SU-DHL-6 (cell line): ENCODE data around the gene MASP2.
"Not testable (repeated sequence)": the region's sequence is repeated elsewhere in the genome, so short reads cannot be mapped to it uniquely, and the experiment has no call there.

ENCODE experiments used
- H2AFZ ChIP-seq: fragments of 200-600 bp; sonication (generic); 2 replicates; pipeline ENCODE4 v1.6.1; 2014; ENCODE audit warnings: low read depth, mild to moderate bottlenecking, moderate library complexity, mixed read lengths, antibody characterized with exemption, low read length; ENCODE audit not compliant: severe bottlenecking
- H3F3A ChIP-seq: fragments of 200-600 bp; shearing (Covaris generic); 2 replicates; pipeline ENCODE4 v1.6.0; 2016; ENCODE audit warnings: antibody characterized with exemption, mild to moderate bottlenecking; ENCODE audit not compliant: insufficient read depth
- H3K27ac ChIP-seq: fragments of 200-600 bp; sonication (generic); 2 replicates; pipeline ENCODE4 v1.5.1; 2016; ENCODE audit warnings: low read depth, mild to moderate bottlenecking, low read length, moderate library complexity, mixed read lengths
- H3K27me3 ChIP-seq: fragments of 200-600 bp; sonication (generic), shearing (Covaris generic); 2 replicates; pipeline ENCODE4 v1.6.0; 2014; ENCODE audit warnings: mild to moderate bottlenecking, low read length
- H3K36me3 ChIP-seq: fragments of 200-600 bp; sonication (generic); 2 replicates; pipeline ENCODE4 v1.6.1; 2014; ENCODE audit warnings: mild to moderate bottlenecking, low read length, mixed read lengths
- H3K4me2 ChIP-seq: fragments of 300-600, 200-600 bp; shearing (Covaris generic), sonication (generic); 2 replicates; pipeline ENCODE4 v1.6.0; 2014; ENCODE audit warnings: low read length, low read depth, mild to moderate bottlenecking; ENCODE audit not compliant: poor library complexity, severe bottlenecking
- H3K4me3 ChIP-seq: fragments of 200-600 bp; sonication (generic); 2 replicates; pipeline ENCODE4 v1.5.1; 2014; ENCODE audit warnings: antibody characterized with exemption, low read length, mild to moderate bottlenecking, mixed read lengths; ENCODE audit not compliant: insufficient read depth, poor library complexity, severe bottlenecking
- H3K79me2 ChIP-seq: fragments of 200-600 bp; sonication (generic); 2 replicates; pipeline ENCODE4 v1.6.1; 2014; ENCODE audit warnings: mild to moderate bottlenecking, low read length, moderate library complexity; ENCODE audit not compliant: insufficient read depth
- H3K9ac ChIP-seq: fragments of 200-600 bp; sonication (generic); 2 replicates; pipeline ENCODE4 v1.7.0; 2014; ENCODE audit warnings: mild to moderate bottlenecking, low read length
- H3K9me2 ChIP-seq: fragments of 200-600 bp; sonication (generic); replicated peaks from 2 replicates; pipeline ENCODE4 v1.6.1; 2014; ENCODE audit warnings: low read length; ENCODE audit not compliant: insufficient read depth
- H3K9me3 ChIP-seq: fragments of 200-600 bp; sonication (generic); 2 replicates; pipeline ENCODE4 v1.6.1; 2014; ENCODE audit warnings: low read length, mixed read lengths; ENCODE audit not compliant: insufficient read depth
- H4K20me1 ChIP-seq: fragments of 200-600 bp; sonication (generic); 2 replicates; pipeline ENCODE4 v1.6.1; 2014; ENCODE audit warnings: low read depth, mild to moderate bottlenecking, antibody characterized with exemption, low read length, moderate library complexity, mixed read lengths
- EZH2phosphoT487 ChIP-seq: fragments of 200-600 bp; sonication (generic), shearing (Covaris generic); conservative IDR thresholded peaks from 2 replicates; pipeline ENCODE4 v1.6.1; 2018; ENCODE audit warnings: mild to moderate bottlenecking, antibody characterized with exemption, low read length, moderate library complexity, mixed read lengths
- TF ChIP-seq, protein P1 (sequence below): fragments of 200-600 bp; sonication (generic); IDR thresholded peaks from one replicate; pipeline ENCODE4 v1.5.1; 2017; ENCODE audit warnings: antibody characterized with exemption, mild to moderate bottlenecking, low read length, moderate library complexity; ENCODE audit not compliant: insufficient read depth, poor library complexity, severe bottlenecking

MASP2 gene

GRCh38 chr1:11023201-11023600 is 23.8 kb downstream of the MASP2 start:
- Histone ChIP-seq H3K27me3 (no peaks in the 10 kb centered on the region), H3K9me3 (no peaks in the 10 kb centered on the region), H3K4me3 (no peak overlapping the region), H2AFZ (no peak overlapping the region), H3K36me3 (peaks cover 58% of the 10 kb centered on the region), H3K4me2 (no peak overlapping the region), H3K9ac (no peak overlapping the region), H3F3A (peaks cover 22% of the 10 kb centered on the region), H3K9me2 (no peaks in the 10 kb centered on the region), H3K79me2 (peaks cover 8% of the 10 kb centered on the region; the same call in 1 of the 2 replicates), H4K20me1 (peaks cover 16% of the 10 kb centered on the region), H3K27ac (no peak overlapping the region)
- TF ChIP-seq, protein P1, sequence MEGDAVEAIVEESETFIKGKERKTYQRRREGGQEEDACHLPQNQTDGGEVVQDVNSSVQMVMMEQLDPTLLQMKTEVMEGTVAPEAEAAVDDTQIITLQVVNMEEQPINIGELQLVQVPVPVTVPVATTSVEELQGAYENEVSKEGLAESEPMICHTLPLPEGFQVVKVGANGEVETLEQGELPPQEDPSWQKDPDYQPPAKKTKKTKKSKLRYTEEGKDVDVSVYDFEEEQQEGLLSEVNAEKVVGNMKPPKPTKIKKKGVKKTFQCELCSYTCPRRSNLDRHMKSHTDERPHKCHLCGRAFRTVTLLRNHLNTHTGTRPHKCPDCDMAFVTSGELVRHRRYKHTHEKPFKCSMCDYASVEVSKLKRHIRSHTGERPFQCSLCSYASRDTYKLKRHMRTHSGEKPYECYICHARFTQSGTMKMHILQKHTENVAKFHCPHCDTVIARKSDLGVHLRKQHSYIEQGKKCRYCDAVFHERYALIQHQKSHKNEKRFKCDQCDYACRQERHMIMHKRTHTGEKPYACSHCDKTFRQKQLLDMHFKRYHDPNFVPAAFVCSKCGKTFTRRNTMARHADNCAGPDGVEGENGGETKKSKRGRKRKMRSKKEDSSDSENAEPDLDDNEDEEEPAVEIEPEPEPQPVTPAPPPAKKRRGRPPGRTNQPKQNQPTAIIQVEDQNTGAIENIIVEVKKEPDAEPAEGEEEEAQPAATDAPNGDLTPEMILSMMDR, result no peak

- Histone ChIP-seq H2AFZ (no peak overlapping the region), H3K27me3 (no peaks in the 10 kb centered on the region), H3K9ac (no peak overlapping the region), H4K20me1 (peaks cover 12% of the 10 kb centered on the region), H3K27ac (no peak overlapping the region), H3K4me2 (no peak overlapping the region), H3K36me3 (peaks cover 55% of the 10 kb centered on the region), H3K9me3 (no peaks in the 10 kb centered on the region), H3F3A (peaks cover 10% of the 10 kb centered on the region; the same call in 1 of the 2 replicates), H3K79me2 (peaks cover 21% of the 10 kb centered on the region), H3K4me3 (no peak overlapping the region), H3K9me2 (no peaks in the 10 kb centered on the region)
- no peak for TF ChIP-seq EZH2phosphoT487
- TF ChIP-seq, protein P1, result no peak
Observed at GRCh38 chr1:11019971-11020370, 27.1 kb downstream of the MASP2 start.

GRCh38 chr1:11019358-11019757 is 27.7 kb downstream of the MASP2 start:
- H4K20me1 ChIP-seq, H3K9ac ChIP-seq, H3K4me3 ChIP-seq, H3K27me3 ChIP-seq, H2AFZ ChIP-seq, H3K27ac ChIP-seq, H3K4me2 ChIP-seq, H3F3A ChIP-seq, H3K9me2 ChIP-seq, H3K9me3 ChIP-seq: not testable (repeated sequence)
- peaks cover 50% of the 10 kb centered on the region for H3K36me3 ChIP-seq
- peaks cover 27% of the 10 kb centered on the region for H3K79me2 ChIP-seq

DNA sequence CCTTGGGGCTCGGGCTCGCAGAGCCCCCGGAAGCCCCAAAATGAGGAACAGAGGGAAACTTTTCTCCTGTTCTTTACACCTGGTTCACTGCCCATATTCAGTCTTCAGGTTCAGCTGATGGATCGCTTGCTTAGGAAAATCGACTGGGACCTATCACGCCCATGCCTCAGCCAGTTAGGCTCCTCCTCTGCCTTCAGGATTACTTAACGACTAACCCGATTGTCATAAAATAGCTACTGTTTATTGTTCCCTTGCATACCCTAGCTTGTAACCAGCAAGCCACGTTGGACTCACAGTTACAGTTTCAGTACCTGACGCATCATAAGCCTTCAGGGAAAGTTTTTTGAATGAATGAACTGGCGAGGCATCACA is 33.9 kb downstream of the MASP2 start:
- Histone ChIP-seq H2AFZ (no peak overlapping the region), H3K36me3 (peaks cover 21% of the 10 kb centered on the region), H3K9ac (peak overlapping the region; percentile 97), H3K9me2 (no peaks in the 10 kb centered on the region), H3K79me2 (peaks cover 38% of the 10 kb centered on the region), H3F3A (no peaks in the 10 kb centered on the region), H3K27ac (no peak overlapping the region), H3K4me3 (peak overlapping the region; percentile 98), H3K27me3 (no peaks in the 10 kb centered on the region), H3K9me3 (no peaks in the 10 kb centered on the region), H3K4me2 (peak overlapping the region; percentile 73), H4K20me1 (peaks cover 15% of the 10 kb centered on the region)
- TF ChIP-seq, protein P1, result no peak
- no peak for TF ChIP-seq EZH2phosphoT487
